Glomerular visceral epithelial cell (primary cell): ENCODE measurements around the gene TTLL5.

ENCODE experiments used
- DNase-seq: peaks from one replicate; pipeline ENCODE4 v3.0.0-alpha.2; 2016; ENCODE audit errors: extremely low spot score

The TTLL5 gene

GRCh38 chr14:75697918-75698317, 36.9 kb downstream of the TTLL5 start:
- no peak for DNase-seq

DNA sequence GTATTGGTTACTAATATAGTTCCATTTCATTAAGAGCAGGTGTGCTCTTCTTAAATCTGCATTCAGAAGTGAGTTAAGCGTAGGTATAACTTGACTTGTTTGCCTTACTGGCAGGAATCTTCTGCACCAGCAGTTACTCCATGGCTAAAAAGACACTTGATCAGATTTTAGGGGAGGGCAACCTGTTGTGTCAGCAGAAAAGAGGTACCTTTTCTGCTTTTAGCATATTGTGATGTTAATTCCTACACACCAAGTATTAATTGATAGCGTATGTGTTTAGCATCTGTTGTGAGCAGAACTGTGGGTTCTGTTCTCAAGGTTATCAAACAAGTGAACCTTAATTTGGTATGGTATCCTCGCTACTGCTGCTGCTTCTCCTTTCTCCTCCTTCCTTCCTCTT, 38.3 kb downstream of the TTLL5 start:
- no peak for DNase-seq

GRCh38 chr14:75700295-75700694, 39.2 kb downstream of the TTLL5 start:
- DNase-seq, result no peak

- no peak for DNase-seq
Measured at GRCh38 chr14:75702122-75702521, 41.1 kb downstream of the TTLL5 start.

DNA sequence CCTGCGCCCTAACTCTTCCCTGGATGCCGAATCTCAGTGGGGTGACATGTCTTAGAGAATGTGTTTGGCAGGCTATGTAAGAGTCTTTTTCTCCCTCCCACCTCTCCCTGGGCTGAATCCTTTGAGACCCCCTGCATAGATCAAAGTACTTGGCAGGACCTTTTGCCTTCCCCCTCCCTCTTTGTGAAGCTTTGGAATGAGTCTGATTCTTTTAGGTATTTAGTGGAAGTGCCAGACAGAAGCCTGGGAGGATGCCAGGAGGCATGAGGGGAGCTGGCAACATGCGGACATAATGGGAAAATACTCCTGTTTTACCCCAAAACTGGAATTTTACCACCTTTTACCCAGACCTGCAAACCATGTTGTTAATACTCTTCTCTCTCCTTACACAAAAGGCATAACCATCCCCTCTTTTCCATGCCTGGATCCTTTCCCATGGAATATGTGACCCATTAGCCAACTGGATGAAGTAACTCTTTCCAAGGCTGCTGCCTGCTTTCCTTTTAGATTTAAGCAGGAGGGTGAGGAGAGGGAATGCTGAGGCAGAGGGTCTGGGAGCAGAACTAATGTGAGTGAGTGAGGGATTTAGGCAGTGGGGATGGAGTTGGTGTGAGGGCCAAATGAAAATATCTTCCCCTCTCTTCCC, 41.7 kb downstream of the TTLL5 start:
- DNase-seq, result no peak

DNA sequence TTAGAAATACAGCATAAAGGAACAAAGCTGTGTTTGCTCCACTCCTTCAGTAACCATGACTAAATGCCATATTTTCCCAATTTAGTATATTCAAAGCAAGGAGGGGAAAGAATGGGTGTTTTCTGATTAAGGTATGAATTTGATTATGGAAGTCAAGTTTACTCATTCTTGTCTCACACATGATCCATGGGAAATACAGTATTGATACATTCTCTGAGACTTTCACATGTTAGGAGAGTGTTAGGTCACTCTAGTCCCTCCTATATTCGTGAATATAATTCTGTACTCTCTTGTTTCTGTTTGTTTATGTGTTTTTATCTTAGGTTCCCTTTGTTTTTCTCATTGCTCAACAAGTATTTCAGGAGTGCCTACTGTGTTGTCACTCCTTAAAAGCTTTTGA, 42.4 kb downstream of the TTLL5 start:
- no peak for DNase-seq

GRCh38 chr14:75705014-75705413, 44.0 kb downstream of the TTLL5 start:
- no peak for DNase-seq

DNA sequence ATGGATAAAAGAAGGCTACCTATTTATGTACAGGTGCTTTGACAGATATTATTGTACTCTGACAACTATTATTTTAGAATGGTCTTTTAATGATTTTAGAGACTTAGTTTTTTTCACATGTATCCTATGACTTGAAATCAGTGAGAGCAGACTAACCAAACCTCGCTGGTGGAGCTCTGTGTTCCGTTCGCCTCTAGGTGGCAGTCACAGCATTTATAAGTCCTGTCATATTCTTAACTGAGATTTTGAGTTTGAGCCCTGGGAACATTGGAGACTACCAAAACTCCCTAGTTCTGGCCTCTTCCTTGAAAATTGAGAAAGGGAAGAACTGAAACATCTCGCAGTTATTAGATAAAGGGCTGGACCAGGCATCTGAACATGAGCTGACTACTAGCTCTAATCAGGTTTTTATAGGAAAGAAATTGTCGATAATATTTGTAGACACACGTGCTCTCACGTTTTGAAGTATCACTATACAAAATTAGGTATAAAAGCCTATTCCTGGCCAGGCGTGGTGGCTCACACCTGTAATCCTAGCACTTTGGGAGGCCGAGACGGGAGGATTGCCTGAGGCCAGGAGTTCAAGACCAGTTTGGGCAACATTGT, 48.3 kb downstream of the TTLL5 start:
- DNase-seq, result peak; percentile 77

DNA sequence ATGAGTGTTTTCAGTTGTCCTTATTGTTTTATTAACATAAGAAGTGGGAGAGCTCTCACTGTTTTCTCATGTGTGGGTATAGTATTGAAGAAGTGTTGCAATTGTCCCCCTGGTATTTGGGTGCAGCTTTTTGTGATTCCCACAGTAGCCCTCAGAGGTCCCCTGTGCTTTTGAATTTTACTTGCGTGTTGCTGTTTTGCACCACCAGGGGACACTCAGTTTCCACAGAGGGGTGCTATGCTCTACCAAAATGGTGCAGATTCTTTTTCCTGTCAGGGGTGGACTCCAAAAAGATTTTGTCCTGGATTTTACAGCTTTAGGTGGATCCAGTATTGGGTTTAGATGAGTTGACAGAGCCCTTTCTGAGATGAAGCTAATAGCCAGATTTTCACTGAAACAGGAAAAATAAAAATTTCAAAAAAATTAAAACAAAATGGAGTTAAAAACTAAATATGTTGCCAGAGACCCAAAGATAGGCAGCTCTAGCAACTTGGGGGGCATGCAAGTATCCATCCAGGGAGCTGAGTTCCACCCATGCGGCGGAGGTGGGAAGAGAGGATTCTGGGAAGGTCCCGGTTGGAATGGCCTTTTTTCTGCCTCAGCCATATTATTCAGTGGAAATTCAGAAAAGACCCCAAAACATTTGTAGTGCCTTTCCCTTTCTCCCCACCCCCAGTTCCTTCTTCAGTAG, 50.2 kb downstream of the TTLL5 start:
- DNase-seq, result peak; percentile 60

DNA sequence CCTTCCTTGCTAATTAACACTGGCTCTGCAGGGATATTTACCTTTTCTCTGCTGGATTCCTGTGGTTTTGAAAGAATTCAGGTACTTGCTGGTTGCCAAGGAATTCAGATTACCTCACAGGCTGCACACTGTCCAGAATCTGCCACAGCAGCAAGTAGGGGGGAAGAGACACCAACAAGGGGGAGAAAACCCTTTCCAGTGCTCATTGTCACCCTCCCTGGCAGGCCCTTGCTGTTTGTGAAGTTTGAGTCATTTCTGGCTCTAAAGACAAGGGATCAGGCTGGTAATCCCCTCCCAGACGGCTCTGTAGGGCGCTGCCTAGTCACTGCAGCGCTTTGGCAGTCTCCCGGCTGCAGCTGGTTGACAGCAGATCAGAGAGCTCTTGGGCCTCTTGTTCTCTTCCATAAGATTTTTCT, 50.8 kb downstream of the TTLL5 start:
- peak; percentile 98 for DNase-seq

DNA sequence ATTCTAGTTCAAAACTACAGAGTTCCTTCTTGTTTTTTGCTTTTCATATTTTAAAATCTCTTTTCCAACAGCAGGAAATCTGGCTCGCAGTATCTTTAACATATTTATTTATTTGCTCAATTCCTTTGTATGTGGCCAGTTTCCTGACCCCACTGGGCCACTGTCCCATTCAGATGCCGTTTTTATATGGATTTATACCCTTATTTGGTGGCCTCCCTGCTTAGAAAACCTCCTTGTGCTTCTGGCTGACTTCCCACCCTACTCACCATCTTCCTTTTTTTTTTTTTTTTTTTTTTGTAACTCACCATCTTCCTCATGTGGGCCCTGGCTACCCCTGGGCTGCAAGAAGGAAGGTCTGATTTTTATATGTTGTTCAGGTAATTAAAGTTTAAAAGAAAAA, 53.9 kb downstream of the TTLL5 start:
- DNase-seq, result no peak

GRCh38 chr14:75715926-75716780, 55.1 kb downstream of the TTLL5 start:
- DNase-seq, result peak; percentile 73

- DNase-seq, result no peak
Measured at GRCh38 chr14:75717729-75718128, 56.7 kb downstream of the TTLL5 start.

- DNase-seq, result no peak
Measured at GRCh38 chr14:75718199-75718598, 57.2 kb downstream of the TTLL5 start.

DNA sequence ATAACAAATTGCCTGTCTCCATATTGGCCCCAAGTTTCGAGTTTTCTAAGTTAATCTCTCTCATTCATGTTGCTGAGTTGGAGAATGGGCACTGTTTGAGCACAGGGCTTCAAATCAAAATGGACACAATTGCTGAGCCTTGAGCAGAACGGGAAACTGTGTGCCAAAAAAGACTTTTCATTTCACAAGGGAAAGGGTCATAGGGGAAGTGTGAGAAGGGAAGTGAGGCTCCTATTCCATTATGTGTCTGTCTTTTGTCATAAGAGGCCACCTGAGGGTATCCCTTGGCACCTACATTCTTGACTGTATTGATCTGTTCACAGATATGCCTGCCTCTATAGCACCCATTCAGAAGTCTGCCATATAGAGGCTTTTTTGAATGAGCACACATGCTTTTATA, 59.1 kb downstream of the TTLL5 start:
- no peak for DNase-seq

GRCh38 chr14:75720842-75721498, 59.9 kb downstream of the TTLL5 start:
- no peak for DNase-seq

DNA sequence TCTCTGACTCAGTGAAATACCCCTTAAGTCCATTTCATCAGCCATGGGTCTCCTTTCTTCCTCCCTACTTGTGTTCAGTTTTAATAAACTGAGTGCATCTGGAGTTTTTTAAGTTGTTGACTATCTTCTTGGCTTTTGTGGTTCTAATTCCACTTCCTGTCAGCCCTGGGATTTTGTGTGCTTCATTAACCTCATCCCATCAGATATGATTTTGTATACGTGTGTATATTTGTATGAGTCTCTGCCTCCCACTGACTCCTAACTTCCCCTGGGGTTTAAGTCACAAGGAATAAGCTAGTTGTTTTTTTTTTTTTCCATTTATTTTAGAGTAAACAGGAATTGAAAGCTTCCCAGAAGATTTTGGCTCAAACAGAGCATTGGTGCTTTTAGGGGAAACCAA, 62.7 kb downstream of the TTLL5 start:
- DNase-seq, result no peak

GRCh38 chr14:75724414-75725204, 63.6 kb downstream of the TTLL5 start:
- DNase-seq, result no peak

DNA sequence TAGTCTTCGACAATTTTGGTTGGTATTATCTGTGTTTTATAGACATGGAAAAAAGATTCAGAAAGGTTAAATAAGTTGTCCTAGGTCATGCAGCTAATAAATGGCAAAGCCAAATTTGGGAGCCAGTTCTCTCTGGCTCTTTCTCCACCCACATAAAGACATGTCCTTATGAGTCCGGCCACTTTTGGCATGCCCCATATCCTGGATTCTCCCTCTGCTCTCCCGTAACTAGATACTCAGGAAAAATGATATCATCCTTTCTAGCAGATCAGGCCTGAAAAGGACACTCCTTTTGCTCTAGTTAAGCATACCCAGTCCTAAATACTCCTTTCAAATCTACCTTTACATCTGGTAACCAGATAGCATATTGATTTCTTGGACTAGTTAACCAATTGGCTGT, 64.4 kb downstream of the TTLL5 start:
- DNase-seq, result no peak

DNA sequence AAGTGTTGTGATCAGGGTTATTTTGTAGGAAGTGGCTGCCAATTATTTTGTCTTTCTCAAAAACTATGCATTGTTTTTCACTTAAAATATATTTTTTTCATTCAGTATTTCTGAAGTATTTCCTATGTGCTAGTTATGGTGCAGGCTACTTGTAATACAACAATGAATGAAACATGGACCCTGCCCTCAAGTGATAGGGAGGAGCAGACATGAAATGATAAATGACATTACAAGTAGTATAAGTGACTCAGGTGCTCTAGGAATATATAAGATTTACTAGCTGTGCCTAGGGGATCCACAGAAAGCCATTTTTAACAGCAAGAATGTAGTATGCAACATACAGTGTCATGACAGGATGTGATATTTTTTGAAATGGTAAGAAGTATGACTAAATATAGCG, 65.3 kb downstream of the TTLL5 start:
- no peak for DNase-seq

DNA sequence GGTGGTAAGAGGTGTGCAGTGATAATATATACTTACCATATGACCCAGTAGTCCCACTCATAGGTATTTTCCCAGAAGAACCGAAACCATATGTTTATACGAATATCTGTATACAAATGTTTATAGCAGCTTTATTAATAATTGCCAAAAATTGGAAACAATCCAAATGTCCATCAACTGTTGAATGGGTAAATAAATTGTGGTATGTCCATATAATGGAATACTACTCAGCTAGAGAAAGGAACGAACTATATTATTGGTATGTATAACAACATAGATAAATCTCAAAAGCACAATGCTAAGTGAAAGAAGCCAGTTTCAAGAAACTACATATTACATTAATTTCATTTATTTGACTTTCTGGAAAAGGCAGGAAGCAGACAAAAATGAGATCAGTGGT, 66.1 kb downstream of the TTLL5 start:
- DNase-seq, result no peak
